GM19193 (cell line): ENCODE measurements around the gene PMEL.
A peak's percentile ranks its signal among the peaks of the same experiment; 100 is the strongest.

Experiments used
- POLR2A ChIP-seq: IDR thresholded peaks from 4 replicates; pipeline ENCODE4 v1.6.1; 2011; ENCODE audit not compliant: insufficient read depth, insufficient read length; ENCODE audit errors: extremely low read depth

PMEL gene

DNA sequence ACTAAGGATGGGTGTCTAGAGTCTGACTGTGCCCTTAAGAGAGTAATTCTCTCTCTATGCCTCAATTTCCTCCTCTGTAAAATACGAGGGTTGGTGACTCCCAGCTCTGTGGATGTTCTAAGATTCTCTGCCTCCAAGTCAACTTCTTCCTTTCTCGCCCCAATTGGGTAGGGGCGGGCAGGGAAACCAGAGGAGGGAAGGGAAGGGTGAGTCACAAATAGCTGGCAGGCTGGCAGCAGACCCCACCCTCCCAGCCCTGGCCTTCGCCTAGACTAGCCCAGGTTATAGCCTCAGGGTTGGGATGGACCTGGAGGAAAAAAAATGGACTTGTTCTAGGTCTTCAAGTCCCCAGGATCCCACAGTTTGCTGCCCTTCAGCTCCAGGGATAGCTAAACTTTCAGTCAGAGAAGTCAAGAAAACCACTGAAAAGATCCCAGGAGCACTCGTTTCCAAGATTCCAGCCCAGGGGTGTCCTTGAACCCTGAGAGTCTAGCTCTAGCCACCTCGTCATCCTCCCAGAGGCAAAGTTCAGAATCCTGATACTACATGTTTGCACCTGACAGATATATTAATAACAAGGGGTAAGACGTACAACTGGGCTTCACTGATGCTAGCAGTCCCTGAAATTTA is 32.6 kb downstream of the PMEL start:
- no peak for TF ChIP-seq POLR2A

DNA sequence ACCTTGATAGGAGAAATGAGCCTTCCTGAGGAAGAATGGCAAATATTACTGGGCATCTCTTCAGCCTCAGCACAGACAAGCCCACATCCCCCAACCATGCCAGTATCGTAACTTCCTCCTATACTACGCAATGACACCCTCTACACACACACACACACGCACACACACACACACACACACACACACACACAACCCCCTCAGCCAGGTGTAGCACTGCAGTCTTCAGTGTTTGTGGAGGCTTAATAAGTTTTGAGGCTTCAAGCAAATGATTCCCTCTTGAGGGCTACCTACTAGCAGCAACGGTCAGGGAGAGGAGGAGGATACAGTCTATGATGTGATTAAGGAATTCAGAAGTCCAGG is 33.3 kb downstream of the PMEL start:
- TF ChIP-seq POLR2A: no peak

DNA sequence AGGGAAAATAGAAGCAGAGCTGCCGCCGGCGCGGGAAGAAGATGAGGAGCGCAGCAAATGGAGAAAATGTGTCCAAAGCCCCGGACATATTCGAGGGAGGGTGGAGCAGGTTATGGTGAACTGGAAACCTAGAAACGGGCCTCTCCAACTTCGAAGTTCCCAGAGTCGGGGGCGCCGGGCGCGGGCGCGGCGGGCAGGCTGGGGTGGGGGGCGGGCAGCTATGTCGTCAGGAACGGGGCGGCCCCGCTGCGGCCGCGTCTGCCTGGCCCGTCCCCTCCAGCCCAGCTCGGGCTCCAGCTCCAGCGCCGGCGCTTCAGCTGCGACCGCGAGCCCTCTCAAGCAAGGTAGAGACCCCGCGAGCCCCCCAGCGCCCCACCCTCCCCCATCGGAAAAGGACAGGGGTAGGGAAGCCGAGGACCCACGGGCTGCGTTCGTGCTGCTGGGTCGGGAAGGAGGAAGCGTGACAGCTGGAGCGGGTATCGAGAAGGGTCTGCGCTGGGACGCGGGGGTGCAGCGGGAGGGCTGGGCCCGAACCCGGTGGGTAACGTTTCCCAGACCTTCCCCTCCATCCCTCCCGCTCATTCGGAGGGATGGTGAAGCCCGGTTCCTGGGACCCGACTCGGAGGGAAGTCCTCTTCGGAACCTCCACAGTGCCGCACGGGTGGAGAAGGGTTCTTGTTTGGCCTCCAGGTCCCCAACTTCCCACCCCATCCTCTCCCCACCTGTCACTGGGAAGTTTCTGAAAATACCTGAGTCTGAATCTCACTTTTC is 33.9 kb downstream of the PMEL start:
- no peak for TF ChIP-seq POLR2A

- TF ChIP-seq POLR2A: no peak
These were observed 34.5 kb downstream of the PMEL start for GRCh38 chr12:55931317-55931779.

DNA sequence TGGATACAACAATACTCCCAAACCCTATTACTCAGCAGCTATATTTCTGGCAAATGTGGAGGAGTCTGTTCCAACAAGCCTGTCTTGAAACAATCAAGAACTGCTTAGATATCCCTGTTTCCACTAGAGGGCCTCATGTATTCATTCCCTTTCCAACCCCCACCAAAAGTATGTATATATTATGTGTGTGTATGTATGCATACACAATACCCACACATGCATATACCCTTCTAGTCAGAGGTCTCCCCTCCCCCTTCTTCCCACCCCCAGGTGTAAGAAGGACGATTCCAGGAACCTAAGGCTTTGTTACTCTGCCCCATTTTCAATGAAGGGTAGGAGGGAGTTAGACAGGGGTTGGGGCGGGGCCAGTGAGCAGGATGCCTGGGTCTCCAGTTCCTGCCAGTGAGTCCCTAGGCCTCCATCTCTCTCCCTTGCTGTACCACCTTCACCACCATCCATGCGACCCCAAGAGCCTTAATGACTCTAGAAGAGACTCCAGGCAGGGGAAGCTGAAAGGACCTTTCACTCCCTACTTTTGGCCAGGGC is 35.0 kb downstream of the PMEL start, which contains the start of gene DGKA:
Gene DGKA, plus strand, starts transcription at position 392 of the 546 bp plus-strand sequence. CDS start 5,342 bp downstream, outside the sequence.
- no peak for TF ChIP-seq POLR2A

DNA sequence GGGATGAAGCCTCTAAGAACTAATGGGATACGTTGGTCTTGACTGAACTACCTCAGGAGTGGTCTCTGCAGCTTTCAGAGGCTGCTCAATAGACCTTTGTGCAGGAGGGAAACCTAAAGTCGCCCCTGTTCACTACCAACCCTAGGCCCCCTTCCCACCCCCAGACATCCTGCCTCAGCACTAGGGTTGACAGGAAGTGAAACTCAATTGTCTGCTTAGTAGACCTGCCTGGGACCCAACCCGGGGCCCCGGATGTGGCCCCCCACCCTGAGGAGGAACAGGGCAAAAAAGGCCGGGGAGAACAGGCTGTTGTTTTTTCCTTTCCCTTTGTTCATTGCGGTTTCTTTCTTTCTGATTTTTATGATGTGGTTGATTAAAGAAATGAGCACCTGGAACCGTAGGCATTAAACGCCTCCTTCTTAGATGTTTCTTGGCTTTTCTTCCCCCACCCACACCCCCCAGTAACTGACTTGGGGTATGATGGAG is 36.5 kb downstream of the PMEL start:
- TF ChIP-seq POLR2A: peak; percentile 79

GRCh38 chr12:55927588-55928502 is 38.0 kb downstream of the PMEL start, which contains the start of gene PYM1:
TSS of gene PYM1 (minus strand) at chr12:55927894. CDS start at chr12:55927761, 133 bp downstream.
- TF ChIP-seq POLR2A: peak; percentile 94

GRCh38 chr12:55926738-55927587 is 38.9 kb downstream of the PMEL start:
- TF ChIP-seq POLR2A: peak; percentile 72

- TF ChIP-seq POLR2A: no peak
These were observed 39.7 kb downstream of the PMEL start for GRCh38 chr12:55925870-55926737.

DNA sequence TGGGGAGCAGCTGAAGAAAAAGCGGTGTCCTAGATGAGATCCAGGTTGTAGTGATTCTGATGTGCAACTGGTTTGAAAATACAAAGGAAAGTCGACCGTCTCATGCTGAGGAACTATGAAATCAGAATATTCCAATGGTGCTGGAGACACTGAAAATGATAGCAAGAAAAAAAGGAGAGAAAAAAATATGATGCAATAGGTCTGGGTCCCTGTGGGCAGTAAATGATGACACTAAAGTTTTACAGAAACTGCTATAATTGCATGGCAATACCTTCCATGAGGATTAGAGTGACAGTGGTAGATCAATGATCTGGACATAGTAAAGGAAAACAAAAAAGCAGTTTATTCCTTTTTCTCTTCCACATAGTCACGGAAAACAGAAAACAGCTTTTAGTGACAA is 40.5 kb downstream of the PMEL start:
- no peak for TF ChIP-seq POLR2A

- no peak for TF ChIP-seq POLR2A
These were observed 43.7 kb downstream of the PMEL start for GRCh38 chr12:55922126-55922525.

DNA sequence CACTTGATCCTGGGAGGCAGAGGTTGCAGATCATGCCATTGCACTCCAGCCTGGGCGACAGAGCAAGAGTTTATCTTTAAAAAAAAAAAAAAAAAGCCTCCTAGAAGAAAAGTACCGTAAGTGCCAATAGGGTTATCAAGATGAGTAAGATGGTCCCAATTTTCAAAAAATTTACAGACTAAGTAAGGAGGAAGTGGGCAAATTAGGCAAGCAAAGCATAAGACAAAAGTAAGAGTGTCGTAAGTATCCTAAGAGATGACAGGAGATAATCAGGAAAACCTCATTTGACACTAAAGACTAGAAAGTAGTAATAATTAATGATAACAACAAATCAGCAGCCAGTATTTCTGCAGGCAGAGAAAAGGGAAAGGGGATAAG is 50.4 kb downstream of the PMEL start:
- no peak for TF ChIP-seq POLR2A

GRCh38 chr12:55912908-55913307 is 52.9 kb downstream of the PMEL start:
- TF ChIP-seq POLR2A: no peak
